Keratinocyte (primary cell): Measurements from ENCODE around the gene CCDC63.

ENCODE experiments used
- CTCF ChIP-seq, 3 experiments: IDR thresholded peaks in 1 of 3; conservative IDR thresholded peaks in 1 of 3; optimal IDR thresholded peaks in 1 of 3; 2 replicates in 2 of 3; 3 replicates in 1 of 3; pipeline versions ENCODE3 to v1.5.1; 2011; ENCODE audit warnings: low read length in 3 of 3, mild to moderate bottlenecking in 3 of 3, moderate library complexity in 2 of 3, control low read depth in 1 of 3, inconsistent platforms in 1 of 3; ENCODE audit not compliant: insufficient read depth in 2 of 3; ENCODE audit errors: extremely low read depth in 1 of 3
- EZH2 ChIP-seq: IDR thresholded peaks from one replicate; pipeline ENCODE4 v1.6.1; 2012; ENCODE audit warnings: inconsistent platforms, mild to moderate bottlenecking, low read length, moderate library complexity

- TF ChIP-seq CTCF (optimal IDR thresholded peaks at IDR 0.05 in 1 of 3, IDR thresholded peaks at IDR 0.05 in 1 of 3, conservative IDR thresholded peaks at IDR 0.05 in 1 of 3; ENCODE audit: extremely low read depth in 1 of 3, insufficient read depth in 2 of 3, low read length in 3 of 3) (no peak), EZH2 (no peak)
Measured at GRCh38 chr12:110825530-110825929, 21.3 kb upstream of the CCDC63 start.
